NT2/D1 (cell line): ENCODE results near the gene LCP2.

Experiments used
- SUZ12 ChIP-seq: IDR thresholded peaks from 2 replicates; pipeline ENCODE4 v1.6.1; 2011; ENCODE audit not compliant: insufficient read length, insufficient read depth; ENCODE audit errors: extremely low read depth
- YY1 ChIP-seq: IDR thresholded peaks from 2 replicates; pipeline ENCODE4 v1.6.1; 2011; ENCODE audit not compliant: insufficient read length, insufficient read depth
- ZNF274 ChIP-seq: IDR thresholded peaks from 2 replicates; pipeline ENCODE4 v1.6.1; 2011; ENCODE audit warnings: mild to moderate bottlenecking, low read depth, low read length

DNA sequence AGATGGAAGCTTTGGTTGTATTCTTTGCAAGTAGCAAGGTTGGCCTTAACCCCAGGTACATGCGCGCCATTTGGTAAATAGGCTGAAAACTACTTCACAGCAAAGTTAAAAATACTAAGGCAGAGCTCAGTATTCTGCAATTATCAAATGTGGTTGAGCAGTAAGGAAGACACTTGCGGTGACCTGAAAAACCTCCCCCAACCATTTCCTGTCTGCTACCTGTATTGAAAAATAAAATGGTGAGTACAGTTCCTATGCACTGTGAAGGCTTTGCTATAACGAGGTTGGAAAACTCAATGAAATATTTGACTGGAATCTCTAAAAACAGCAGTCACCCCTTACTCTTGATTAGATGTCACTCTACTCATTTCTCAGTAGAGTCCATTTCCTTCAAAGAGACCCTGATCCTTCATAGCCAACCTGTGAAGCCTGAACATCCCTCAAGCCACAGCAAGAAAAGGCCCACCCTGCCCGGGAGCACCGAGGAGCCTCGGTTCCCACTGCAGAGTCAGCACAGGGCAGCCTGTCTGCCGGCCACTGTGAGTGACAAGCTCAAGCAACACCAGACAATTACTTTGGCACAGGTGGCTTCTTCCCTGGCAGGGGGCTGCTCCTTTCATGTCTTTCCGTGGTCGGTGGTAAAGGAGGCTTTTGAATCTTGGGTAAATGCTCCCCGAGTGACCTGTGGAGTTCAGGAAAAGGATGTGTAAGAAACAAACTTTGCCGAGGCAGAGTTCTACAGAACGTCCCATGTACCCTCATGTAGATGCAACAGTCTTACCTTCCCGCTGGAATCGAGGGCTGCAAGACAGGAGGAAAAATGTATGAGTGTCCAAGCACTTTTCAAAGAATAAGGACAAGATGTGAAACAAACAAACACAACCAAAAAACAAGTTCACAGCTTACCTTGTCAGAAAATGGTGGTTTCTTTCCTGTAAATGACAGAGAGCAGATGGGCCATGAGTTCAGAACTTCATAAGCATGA lies 35.2 kb downstream of the LCP2 start:
- TF ChIP-seq ZNF274 (no peak), YY1 (no peak), SUZ12 (no peak)
